GM18507 (cell line): ENCODE measurements around the gene BTG4.

Experiments used
- DNase-seq: peaks from one replicate; pipeline ENCODE4 v3.0.0; 2011; ENCODE audit warnings: low read depth; ENCODE audit not compliant: insufficient read length; ENCODE audit errors: extremely low spot score
- FAIRE-seq: peaks from 2 replicates; lab custom pipeline; 2011; peaks lifted over from hg19 to GRCh38; lab: Jason Lieb, UNC

The BTG4 gene

GRCh38 chr11:111512296-111513239, at the start of gene BTG4:
Gene BTG4, minus strand, starts transcription at chr11:111512386. Its CDS starts 13,610 bp downstream, at chr11:111498776.
- no peak for DNase-seq
- no peak for FAIRE-seq

GRCh38 chr11:111561791-111562325, 49.7 kb upstream of the BTG4 start:
- FAIRE-seq (no peak), DNase-seq (no peak)

GRCh38 chr11:111561306-111561705, 49.1 kb upstream of the BTG4 start:
- FAIRE-seq, result no peak
- DNase-seq, result no peak

GRCh38 chr11:111560800-111561199, 48.6 kb upstream of the BTG4 start:
- no peak for DNase-seq
- no peak for FAIRE-seq

- FAIRE-seq, result no peak
Measured at GRCh38 chr11:111559800-111560464, 47.7 kb upstream of the BTG4 start.

GRCh38 chr11:111557425-111558111, 45.4 kb upstream of the BTG4 start:
- DNase-seq (no peak), FAIRE-seq (no peak)

More at GRCh38 chr11:111559800-111560464, 47.7 kb upstream of the BTG4 start:
- DNase-seq, result no peak

GRCh38 chr11:111555255-111555654, 43.1 kb upstream of the BTG4 start:
- DNase-seq, result no peak
- no peak for FAIRE-seq

GRCh38 chr11:111554532-111554931, 42.3 kb upstream of the BTG4 start:
- no peak for FAIRE-seq
- no peak for DNase-seq

GRCh38 chr11:111550258-111550657, 38.1 kb upstream of the BTG4 start:
- FAIRE-seq (no peak), DNase-seq (no peak)

- no peak for FAIRE-seq
- DNase-seq, result no peak
Measured at GRCh38 chr11:111549869-111550203, 37.6 kb upstream of the BTG4 start.

GRCh38 chr11:111549196-111549868, 37.1 kb upstream of the BTG4 start:
- FAIRE-seq (no peak), DNase-seq (no peak)

- FAIRE-seq, result no peak
- DNase-seq, result no peak
Measured at GRCh38 chr11:111548525-111548924, 36.3 kb upstream of the BTG4 start.

- FAIRE-seq (no peak), DNase-seq (no peak)
Measured at GRCh38 chr11:111542606-111543275, 30.6 kb upstream of the BTG4 start.

GRCh38 chr11:111541254-111542061, 29.3 kb upstream of the BTG4 start:
- DNase-seq (no peak), FAIRE-seq (no peak)

GRCh38 chr11:111540937-111541253, 28.7 kb upstream of the BTG4 start:
- no peak for DNase-seq
- FAIRE-seq, result no peak

- DNase-seq, result no peak
- FAIRE-seq, result no peak
Measured at GRCh38 chr11:111540114-111540936, 28.1 kb upstream of the BTG4 start, which contains the start of gene LAYN. Gene LAYN, plus strand, starts transcription at chr11:111540720. Its CDS starts 124 bp downstream, at chr11:111540844.

- DNase-seq (no peak), FAIRE-seq (no peak)
Measured at GRCh38 chr11:111539426-111540113, 27.4 kb upstream of the BTG4 start.
